ENCODE data around the gene AGFG1. TPM values are rescaled to one million over a fixed set of nuclear protein-coding genes. Genes with fewer than 3 reads are reported as not detected.

AGFG1 gene, protein sequence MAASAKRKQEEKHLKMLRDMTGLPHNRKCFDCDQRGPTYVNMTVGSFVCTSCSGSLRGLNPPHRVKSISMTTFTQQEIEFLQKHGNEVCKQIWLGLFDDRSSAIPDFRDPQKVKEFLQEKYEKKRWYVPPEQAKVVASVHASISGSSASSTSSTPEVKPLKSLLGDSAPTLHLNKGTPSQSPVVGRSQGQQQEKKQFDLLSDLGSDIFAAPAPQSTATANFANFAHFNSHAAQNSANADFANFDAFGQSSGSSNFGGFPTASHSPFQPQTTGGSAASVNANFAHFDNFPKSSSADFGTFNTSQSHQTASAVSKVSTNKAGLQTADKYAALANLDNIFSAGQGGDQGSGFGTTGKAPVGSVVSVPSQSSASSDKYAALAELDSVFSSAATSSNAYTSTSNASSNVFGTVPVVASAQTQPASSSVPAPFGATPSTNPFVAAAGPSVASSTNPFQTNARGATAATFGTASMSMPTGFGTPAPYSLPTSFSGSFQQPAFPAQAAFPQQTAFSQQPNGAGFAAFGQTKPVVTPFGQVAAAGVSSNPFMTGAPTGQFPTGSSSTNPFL
- total RNA-seq (2021) (77.5 to 82.1 TPM (median 81.3 TPM) in 3 replicates), Bru-seq, nascent RNA (percentile 92 among the genes with signal in this experiment)
- long read RNA-seq, experiment 1, full-length matches to known transcripts, result 347 of 424 reads
- long read RNA-seq, experiment 1, partial matches to known transcripts, result 29 of 424 reads
- long read RNA-seq, experiment 1, other reads (novel, unspliced or antisense), result 48 of 424 reads
- long read RNA-seq, experiment 2, full-length matches to known transcripts, result 44 of 99 reads
- long read RNA-seq, experiment 2, partial matches to known transcripts, result 22 of 99 reads
- long read RNA-seq, experiment 2, other reads (novel, unspliced or antisense), result 33 of 99 reads
- long read RNA-seq, experiment 3, partial matches to known transcripts, result 3 of 7 reads
- long read RNA-seq, experiment 3, other reads (novel, unspliced or antisense), result 4 of 7 reads

DNA sequence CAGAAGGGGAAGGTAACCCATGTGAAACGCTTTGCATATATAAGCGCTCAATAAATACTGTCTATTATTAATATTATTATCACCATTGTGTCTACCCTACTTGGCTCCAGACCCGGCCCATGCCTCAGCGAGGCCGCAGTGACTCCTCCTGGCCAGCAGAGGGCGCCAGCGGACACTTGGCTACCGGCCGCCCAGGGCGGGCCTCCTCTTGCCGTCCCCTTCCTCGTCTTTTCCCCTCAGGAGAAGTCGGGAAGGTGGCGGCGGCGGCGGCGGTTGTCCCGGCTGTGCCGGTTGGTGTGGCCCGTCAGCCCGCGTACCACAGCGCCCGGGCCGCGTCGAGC lies at the start of gene AGFG1:
AGFG1 (plus strand) TSS at position 233 of the 341 bp plus-strand sequence. CDS start 266 bp downstream, outside the sequence.
- POLR2A ChIA-PET, result no interaction called here
- CTCF ChIA-PET, result interaction anchor here (0.7 to 1.4 kb wide), 3 partner anchors 61 to 347 kb away, joined by 3 read pairs; no protein-coding TSS in a partner anchor
- H3K4me1 Mint-ChIP-seq, result peaks cover 27% of the 10 kb centered on the region
- ATAC-seq, result peak; percentile 85
- no peaks in the 10 kb centered on the region for H3K36me3 Mint-ChIP-seq
- no peaks in the 10 kb centered on the region for H3K27me3 Mint-ChIP-seq (ENCODE audit: low read depth)
- peak within 1 kb of the TSS; percentile 74; the same call in 1 of the 2 replicates for H3K27ac Mint-ChIP-seq
- H3K4me3 Mint-ChIP-seq, result peak within 1 kb of the TSS; percentile 89
- no peaks in the 10 kb centered on the region for H3K9me3 Mint-ChIP-seq
- DNase-seq (ENCODE audit: low spot score), result peak; percentile 91
- TF ChIP-seq CTCF (IDR thresholded peaks at IDR 0.05), result peak; percentile 98
- peak; percentile 59; the same call in 1 of the 2 replicates for TF ChIP-seq SP1 (CRISPR knock-in tag; conservative IDR thresholded peaks at IDR 0.05)
- peak; percentile 62; the same call in 1 of the 2 replicates for TF ChIP-seq GABPB1 (CRISPR knock-in tag; IDR thresholded peaks at IDR 0.05)
- TF ChIP-seq NR1H2 (CRISPR knock-in tag; IDR thresholded peaks at IDR 0.05), result no peak
- TF ChIP-seq KAT7 (CRISPR knock-in tag; IDR thresholded peaks at IDR 0.05; ENCODE audit: borderline replicate concordance), result 0 out of 2 replicates have a peak, but pooled peaks have one; percentile 64
- TF ChIP-seq, protein P1, sequence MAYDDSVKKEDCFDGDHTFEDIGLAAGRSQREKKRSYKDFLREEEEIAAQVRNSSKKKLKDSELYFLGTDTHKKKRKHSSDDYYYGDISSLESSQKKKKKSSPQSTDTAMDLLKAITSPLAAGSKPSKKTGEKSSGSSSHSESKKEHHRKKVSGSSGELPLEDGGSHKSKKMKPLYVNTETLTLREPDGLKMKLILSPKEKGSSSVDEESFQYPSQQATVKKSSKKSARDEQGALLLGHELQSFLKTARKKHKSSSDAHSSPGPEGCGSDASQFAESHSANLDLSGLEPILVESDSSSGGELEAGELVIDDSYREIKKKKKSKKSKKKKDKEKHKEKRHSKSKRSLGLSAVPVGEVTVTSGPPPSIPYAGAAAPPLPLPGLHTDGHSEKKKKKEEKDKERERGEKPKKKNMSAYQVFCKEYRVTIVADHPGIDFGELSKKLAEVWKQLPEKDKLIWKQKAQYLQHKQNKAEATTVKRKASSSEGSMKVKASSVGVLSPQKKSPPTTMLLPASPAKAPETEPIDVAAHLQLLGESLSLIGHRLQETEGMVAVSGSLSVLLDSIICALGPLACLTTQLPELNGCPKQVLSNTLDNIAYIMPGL (CRISPR knock-in tag; IDR thresholded peaks at IDR 0.05), result peak; percentile 52; the same call in 1 of the 2 replicates
- TF ChIP-seq MYBL2 (CRISPR knock-in tag; IDR thresholded peaks at IDR 0.05), result peak; percentile 64; the same call in 1 of the 2 replicates
- TF ChIP-seq, protein P2, sequence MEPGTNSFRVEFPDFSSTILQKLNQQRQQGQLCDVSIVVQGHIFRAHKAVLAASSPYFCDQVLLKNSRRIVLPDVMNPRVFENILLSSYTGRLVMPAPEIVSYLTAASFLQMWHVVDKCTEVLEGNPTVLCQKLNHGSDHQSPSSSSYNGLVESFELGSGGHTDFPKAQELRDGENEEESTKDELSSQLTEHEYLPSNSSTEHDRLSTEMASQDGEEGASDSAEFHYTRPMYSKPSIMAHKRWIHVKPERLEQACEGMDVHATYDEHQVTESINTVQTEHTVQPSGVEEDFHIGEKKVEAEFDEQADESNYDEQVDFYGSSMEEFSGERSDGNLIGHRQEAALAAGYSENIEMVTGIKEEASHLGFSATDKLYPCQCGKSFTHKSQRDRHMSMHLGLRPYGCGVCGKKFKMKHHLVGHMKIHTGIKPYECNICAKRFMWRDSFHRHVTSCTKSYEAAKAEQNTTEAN (CRISPR knock-in tag; IDR thresholded peaks at IDR 0.05), result no peak

DNA sequence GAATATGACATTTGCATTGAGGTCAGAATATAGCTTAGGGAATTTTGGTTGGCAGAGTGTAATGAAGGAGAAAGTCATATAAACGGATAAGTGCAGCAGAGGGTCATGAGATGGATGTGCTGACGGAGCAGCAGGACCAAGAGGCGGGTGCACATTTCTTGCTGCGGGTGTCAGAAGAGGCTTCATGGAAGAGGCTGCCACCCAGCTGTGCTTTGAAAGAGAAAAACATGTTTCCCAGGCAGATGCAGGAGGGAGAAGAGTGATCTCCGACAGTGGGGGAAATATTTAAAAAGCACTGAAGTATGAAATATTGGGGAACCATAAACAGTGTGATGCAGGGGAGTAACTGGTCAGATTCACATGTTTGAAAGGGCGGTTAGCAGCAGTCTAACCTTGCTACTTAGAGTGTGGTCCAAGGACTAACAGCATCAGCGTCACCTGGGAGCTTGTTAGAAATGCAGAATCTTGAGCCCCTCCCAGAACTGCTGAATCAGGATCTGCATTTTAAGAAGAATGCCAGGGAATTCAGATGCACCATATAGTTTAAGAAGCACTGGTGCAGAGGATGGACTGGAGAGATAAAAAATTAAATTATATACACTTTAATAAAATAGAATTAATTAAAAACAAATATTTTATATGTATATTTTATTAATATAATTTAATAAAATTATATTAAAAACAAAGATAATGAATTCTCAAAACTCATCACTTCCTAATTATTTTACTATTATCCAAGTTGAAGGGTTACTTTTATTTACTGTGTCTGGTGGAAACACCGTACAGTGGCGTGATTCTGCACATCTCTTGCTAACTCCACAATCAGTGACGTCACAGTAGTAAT lies 48.1 kb upstream of the AGFG1 start:
- H3K4me1 Mint-ChIP-seq, result peaks cover 6% of the 10 kb centered on the region
- H3K4me3 Mint-ChIP-seq, result no peak overlapping the region
- H3K36me3 Mint-ChIP-seq, result no peaks in the 10 kb centered on the region
- DNase-seq (ENCODE audit: low spot score) (no peak), ATAC-seq (peak; percentile 56)
- TF ChIP-seq ELF4 (CRISPR knock-in tag; IDR thresholded peaks at IDR 0.05; ENCODE audit: low read depth) (no peak), ZNF512 (CRISPR knock-in tag; IDR thresholded peaks at IDR 0.05; ENCODE audit: borderline replicate concordance) (no peak), ZNF121 (CRISPR knock-in tag; IDR thresholded peaks at IDR 0.05) (no peak), NR3C1 (CRISPR knock-in tag; conservative IDR thresholded peaks at IDR 0.05; ENCODE audit: low read depth) (no peak), HMGA2 (CRISPR knock-in tag; IDR thresholded peaks at IDR 0.05) (peak; percentile 96), RORB (CRISPR knock-in tag; IDR thresholded peaks at IDR 0.05) (no peak), E2F4 (CRISPR knock-in tag; IDR thresholded peaks at IDR 0.05; ENCODE audit: borderline replicate concordance, low read depth) (no peak), TEAD1 (CRISPR knock-in tag; IDR thresholded peaks at IDR 0.05) (no peak)
- TF ChIP-seq, protein P3, sequence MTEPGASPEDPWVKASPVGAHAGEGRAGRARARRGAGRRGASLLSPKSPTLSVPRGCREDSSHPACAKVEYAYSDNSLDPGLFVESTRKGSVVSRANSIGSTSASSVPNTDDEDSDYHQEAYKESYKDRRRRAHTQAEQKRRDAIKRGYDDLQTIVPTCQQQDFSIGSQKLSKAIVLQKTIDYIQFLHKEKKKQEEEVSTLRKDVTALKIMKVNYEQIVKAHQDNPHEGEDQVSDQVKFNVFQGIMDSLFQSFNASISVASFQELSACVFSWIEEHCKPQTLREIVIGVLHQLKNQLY (CRISPR knock-in tag; IDR thresholded peaks at IDR 0.05), result no peak
- TF ChIP-seq, protein P4, sequence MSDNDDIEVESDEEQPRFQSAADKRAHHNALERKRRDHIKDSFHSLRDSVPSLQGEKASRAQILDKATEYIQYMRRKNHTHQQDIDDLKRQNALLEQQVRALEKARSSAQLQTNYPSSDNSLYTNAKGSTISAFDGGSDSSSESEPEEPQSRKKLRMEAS (CRISPR knock-in tag; IDR thresholded peaks at IDR 0.05), result 0 out of 2 replicates have a peak, but pooled peaks have one; percentile 19
- TF ChIP-seq, protein P2 (CRISPR knock-in tag; IDR thresholded peaks at IDR 0.05), result no peak
- CTCF ChIA-PET, result no interaction called here
- 0 out of 2 replicates have a peak overlapping the region, but pooled peaks have one; percentile 50 for H3K27ac Mint-ChIP-seq
- H3K27me3 Mint-ChIP-seq (ENCODE audit: low read depth), result no peaks in the 10 kb centered on the region
- POLR2A ChIA-PET, result no interaction called here
- no peaks in the 10 kb centered on the region for H3K9me3 Mint-ChIP-seq
